UCSD-AML1 (cell line): ENCODE data around the gene TOGARAM1.
"Not testable (repeated sequence)": the region's sequence is repeated elsewhere in the genome, so short reads cannot be mapped to it uniquely, and the experiment has no call there.

Source experiments
- DNase-seq: peaks from one replicate; lab custom pipeline; 2025; ENCODE audit not compliant: unreplicated experiment; lab: John Stamatoyannopoulos, UW

Gene TOGARAM1

DNA sequence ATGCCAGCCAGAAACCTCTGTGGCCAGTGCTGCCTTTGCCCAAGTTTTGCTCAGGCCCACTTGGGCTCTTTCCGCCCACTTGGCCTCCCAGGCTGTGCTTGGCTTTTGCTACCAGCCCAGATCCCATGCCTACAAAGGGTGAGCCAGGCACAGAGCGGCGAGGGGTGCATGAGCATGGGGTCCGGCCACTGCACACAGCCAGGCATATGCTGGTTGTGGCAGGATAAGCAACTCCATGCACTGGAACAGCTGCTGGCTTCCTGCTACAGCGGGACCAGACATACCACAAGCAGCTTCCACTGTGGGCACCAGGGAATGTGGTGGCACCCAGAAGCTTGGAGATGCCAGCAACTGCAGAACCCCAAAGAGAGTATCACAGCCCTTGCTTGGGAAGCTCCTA, 76.3 kb downstream of the TOGARAM1 start:
- DNase-seq, result no peak

DNA sequence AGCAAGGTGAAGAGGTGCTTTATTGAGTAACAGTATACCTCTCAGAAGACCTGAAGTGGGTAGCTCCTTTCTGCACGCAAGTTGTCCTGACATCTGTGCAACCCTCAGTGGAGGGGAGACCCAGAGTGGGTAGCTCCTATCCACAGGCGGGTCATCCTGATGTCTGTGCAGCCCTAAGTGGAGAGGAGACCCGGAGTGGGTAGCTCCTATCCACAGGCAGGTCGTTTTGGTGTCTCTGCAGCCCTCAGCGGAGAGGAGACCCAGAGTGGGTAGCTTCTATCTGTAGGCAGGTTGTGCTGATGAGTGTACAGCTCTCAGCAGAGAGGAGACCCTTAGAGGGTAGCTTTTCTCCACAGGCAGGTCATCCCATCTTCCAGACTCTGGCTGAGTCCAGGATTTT, 76.9 kb downstream of the TOGARAM1 start:
- DNase-seq, result no peak

DNA sequence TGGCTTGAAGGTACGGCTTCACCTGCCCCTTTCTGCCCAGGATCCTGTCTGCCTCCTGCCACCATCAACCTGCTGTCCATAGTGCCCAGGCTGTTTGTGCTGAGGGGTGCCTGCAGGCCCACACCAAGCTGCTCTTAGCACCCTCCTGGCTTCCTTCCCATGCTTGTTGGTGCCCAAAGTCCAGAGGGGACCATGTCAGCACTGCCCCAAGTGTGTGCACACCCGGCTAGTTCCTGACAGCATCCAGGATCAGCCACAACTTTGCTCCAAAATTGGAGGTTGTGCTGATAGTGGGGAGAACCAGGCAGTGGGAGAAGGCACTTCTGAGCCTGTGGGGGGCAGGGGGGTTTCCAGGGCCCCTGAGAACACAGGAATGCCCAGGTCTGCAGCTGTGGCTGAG, 77.4 kb downstream of the TOGARAM1 start:
- DNase-seq, result no peak

DNA sequence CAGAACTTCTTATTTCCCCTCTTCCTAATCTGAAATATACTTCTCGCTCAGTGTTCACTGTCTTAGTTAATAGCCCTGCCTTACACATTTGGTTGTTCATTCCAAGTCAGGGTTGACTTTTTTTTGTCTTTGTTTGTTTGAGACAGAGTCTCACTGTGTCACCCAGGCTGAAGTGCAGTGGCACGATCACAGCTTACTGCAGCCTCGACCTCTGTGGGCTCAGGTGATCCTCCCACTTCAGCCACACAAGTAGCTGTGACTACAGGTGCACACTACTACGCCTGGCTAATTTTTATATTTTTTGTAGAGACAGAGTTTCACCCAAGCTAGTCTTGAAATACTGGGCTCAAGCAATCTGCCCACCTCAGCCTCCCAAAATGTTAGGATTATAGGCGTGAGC, 79.7 kb downstream of the TOGARAM1 start:
- no peak for DNase-seq

DNA sequence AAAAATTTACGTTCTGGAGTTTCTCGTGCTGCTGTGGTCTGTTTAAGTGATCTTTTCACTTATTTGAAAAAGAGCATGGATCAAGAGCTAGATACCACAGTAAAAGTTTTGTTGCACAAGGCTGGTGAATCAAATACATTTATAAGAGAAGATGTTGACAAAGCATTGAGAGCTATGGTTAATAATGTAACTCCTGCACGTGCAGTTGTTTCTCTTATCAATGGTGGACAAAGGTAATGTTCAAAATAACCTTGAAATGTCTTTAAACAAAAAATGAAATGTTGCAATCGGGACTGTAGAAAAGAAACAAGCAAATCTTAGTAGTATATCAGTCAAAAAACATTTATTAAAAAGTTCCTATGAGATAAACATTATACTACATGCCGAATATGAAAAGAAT, 82.6 kb downstream of the TOGARAM1 start:
- DNase-seq, result no peak

DNA sequence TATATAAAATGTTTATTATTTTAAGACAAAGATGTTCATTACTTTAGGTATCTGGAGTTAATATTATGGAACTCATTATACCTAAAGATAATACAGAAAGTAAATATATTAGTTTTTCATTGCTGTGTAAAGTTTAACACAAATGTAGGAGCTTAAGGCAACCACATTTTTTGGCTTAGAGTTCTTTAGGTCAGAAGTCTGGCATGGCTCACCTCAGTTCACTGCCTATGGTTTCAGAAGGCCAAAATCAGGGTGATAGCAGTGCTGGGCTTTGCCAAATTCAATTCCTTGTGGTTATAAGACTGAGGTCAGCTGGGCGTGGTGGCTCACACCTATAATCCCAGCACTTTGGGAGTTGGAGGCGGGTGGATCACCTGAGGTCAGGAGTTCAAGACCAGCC, 86.4 kb downstream of the TOGARAM1 start:
- DNase-seq, result no peak

DNA sequence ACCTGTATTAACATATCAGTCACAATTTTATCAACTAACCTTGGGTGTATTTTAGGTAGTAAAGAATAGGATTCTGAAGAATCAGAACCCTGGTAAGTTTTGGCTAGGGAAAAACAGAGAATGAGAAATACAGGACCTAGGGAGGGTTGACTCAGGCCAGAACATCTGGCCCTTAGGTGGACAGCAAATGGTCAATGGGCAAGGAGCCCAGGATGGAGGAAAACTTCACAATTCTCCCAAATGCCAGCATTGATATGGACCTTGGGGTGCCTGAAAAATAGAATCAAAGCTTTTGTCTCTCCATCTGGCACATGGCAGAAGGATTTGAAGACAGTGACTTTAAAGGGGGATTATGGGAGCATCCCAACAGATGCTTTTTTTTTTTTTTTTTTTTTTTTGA, 89.2 kb downstream of the TOGARAM1 start:
- no peak for DNase-seq

DNA sequence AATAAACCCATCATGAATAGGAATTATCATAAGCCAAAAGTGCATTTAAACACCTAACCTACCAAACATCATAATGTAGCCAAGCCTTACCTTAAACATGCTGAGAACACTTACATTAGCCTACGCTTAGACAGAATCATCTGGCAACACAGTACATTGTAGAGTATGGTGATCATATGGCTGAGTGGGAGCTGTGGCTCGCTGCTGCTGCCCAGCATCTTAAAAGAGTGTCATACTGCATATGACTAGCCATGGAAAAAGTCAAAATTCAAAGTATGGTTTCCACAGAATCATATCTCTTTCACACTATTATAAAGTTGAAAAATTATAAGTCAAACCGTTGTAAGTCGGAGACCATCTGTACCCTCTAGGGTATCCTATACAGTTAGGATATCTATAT, 89.9 kb downstream of the TOGARAM1 start:
- DNase-seq, result no peak

DNA sequence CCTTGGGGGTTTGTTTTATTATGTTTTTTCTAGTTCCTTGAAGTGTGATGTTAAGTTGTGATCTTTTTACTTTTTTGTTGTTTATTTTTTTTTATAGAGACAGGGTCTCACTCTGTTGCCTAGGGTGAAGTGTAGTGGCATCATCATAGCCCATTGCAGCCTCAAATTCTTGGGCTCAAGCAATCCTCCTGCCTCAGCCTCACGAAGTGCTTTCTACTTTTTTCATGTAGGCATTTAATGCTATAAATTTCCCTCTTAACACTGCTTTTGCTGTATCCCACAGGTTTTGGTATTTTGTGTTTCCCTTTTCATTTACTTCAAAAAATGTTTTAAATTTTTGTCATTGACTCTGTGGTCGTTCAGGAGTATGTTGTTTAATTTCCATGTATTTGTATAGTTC, 95.4 kb downstream of the TOGARAM1 start:
- DNase-seq, result no peak

DNA sequence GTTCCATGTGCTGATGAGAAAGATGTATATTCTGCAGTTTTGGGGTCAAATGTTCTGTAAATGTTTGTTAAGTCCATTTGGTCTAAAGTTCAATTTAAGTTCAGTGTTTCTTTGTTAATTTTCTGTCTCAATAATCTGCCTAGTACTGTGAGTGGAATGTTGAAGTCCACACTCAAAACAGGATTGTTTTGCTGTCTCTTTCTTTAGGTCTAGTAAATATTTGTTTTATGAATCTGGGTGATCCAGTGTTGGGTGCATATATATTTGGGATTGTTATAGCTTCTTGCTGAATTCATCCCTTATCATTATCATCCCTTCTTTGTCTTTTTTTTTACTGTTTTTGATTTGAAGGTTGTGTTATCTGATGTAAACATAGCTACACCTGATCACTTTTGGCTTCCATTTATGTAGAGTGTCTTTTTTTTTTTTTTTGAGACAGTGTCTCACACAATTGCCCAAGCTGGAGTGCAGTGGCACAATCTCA, 95.9 kb downstream of the TOGARAM1 start:
- DNase-seq, result no peak

DNA sequence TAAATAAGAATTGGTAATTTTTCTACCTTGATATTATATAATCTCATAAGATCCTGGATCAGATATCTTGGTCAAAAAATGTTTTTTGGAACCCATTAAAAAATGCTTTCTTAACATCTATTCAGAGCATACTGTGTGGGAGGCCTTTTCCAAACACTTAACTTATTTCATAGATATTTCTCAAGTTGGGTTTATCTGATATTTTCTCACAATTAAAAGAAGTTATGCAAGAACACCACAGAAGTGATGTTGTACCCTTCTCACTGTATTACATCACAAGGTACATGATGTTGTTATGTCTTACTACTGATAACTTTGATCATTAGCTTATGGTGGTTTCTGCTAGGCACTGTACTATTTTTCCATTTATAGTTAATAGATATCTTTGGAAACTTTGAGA, 98.6 kb downstream of the TOGARAM1 start:
- DNase-seq, result no peak

DNA sequence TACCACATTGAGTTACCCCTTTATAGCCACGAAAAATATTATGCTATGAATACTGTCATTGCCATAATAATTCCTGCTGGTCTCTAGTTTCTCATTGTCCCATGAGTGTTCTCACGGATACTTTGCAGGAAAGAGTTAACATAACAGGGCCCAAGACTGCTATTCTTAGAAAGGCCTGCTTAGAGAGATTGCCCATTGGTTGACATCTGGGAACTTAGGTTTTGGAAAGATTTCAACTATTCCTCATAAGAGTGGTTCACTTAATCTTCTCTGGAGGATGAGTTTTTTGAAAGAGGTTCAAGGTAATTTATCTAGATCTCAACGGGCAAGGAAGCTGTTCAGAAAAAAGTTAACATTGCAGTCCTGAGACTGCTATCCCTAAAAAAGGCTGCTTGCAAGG, 103.5 kb downstream of the TOGARAM1 start:
- no peak for DNase-seq

DNA sequence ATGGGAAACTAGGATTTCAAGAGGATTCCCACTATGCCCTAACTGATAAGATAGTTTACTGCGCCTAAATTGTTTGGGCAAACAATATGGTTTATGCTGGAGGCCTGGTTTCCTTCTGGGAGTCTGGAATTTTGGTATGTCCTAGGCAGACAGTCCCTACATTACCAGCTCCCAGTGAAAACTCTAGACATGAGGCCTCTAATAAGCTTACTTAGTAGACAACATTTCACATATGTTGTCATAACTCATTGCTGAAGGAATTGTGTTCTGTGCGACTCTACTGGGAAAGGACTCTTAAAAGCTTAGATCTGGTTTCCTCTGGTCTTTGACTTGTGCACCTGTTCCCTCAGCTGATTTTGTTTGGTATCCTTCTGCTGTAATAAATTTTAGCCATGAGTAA, 104.0 kb downstream of the TOGARAM1 start:
- DNase-seq, result no peak

DNA sequence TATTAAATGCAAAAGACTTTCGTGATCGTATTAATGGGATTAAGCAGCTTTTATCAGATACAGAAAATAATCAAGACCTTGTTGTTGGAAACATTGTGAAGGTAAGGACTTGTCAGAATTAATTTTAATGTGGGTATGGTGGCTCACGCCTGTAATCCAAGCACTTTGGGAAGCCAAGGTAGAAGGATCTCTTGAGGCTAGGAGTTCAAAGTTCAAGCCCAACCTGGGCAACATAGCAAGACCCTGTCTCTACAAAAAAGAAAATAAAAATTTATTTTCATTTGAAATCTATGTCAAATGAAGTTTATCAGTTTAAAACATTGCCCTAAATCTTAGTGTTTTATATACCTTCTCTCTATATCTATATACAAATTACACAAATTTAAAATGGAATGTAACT, 104.7 kb downstream of the TOGARAM1 start:
- no peak for DNase-seq

DNA sequence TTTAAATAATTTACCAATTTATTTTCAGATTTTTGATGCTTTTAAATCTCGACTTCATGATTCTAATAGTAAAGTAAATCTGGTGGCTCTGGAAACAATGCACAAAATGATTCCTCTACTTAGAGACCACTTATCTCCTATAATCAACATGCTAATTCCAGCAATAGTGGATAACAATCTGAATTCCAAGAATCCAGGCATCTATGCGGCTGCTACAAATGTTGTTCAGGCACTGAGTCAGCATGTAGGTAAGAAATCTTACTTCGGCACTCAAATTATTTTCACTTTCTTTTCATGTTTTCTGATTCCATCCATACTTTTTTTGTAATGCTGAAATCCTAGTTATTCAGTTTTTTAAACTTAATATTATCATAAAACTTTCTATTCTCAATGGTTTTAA, 106.4 kb downstream of the TOGARAM1 start:
- DNase-seq, result no peak

DNA sequence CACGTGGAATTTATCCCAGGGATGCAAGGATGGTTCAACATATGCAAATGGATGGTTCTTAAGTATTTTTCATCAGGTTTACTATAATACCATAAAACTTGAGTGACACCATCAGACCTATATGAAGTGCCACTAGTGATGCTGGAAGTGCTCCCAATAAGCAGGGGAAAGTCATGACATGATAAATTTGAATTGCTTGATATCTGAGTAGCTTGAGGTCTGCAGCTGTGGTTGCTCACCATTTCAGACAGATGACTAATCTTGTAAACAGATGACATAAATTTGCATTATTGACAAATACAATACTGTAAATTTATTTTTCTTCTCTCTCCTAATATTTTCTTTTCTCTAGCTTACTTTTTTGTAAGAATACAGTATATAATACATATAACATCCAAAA, 108.2 kb downstream of the TOGARAM1 start:
- DNase-seq, result no peak

DNA sequence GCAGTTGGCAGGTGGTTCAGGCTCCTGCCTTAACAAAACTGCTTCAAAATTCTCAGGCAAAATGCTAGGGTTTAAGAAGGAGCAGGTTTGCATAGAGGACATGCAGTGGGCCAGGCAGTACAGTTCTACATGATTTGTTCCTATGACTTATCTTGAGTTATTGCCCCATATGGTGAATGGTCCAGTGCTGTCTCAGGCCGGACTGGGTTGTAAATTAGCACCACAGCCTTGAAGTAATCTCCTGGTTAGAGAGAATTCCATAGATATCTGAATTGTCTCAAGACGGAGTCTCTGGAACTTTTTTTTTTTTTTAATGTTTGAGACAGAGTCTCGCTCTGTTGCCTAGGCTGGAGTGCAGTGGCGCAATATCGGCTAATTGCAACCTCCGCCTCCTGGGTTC, 110.1 kb downstream of the TOGARAM1 start:
- no peak for DNase-seq

DNA sequence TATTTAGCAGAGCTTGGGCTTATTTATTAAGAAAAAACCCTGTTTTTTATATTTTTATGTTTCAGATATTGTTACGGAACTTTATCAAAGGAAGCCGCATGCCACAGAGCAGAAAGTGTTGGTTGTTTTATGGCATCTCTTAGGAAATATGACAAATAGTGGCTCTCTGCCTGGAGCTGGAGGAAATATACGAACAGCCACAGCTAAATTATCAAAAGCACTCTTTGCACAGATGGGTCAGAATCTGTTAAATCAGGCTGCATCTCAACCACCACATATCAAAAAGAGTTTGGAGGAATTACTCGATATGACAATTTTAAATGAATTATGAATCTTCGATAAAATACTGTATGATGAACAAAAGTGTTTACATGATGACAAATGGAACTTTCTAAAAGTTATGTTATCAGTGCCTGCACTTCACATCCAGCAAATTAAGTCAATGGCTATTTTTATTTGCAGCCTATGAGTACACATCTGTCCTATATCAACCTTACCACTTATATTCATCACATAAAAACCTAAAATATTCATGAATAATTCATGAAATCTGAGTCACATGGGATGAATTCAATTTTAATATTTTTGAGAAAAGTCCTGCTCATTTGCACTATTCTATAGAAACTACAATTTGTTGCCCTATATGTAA, 111.4 kb downstream of the TOGARAM1 start:
- DNase-seq, result no peak

DNA sequence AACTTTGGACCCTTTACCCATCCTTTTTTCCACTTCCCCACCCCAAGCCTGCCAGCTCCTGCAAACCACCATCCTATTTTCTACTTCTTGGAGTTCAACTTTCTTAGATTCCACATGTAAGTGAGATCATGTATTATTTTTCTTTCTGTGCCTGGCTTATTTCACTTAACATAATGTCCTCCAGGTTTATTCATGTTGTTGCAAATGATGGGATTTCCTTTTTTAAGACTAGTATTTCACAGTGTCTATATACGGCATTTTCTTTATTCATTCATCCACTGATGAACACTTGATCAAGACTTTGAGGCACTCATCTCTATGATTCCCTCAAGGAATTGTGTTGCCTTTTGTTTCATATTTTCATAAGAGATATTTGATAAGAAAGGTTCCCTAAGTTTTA, 116.3 kb downstream of the TOGARAM1 start:
- DNase-seq, result no peak

DNA sequence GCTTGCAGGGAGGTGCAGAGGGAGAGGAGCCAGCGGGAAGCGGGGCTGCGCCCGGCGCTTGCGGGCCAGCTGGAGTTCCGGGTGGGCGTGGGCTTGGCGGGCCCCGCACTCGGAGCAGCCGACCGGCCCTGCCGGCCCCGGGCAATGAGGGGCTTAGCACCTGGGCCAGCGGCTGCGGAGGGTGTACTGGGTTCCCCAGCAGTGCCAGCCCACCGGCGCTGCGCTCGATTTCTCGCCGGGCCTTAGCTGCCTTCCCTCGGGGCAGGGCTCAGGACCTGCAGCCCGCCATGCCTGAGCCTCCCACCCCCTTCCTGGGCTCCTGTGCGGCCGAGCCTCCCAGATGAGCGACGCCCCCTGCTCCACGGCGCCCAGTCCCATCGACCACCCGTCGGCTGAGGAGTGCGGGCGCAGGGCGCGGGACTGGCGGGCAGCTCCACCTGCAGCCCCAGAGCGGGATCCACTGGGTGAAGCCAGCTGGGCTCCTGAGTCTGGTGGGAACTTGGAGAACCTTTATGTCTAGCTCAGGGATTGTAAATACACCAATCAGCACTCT, 118.5 kb downstream of the TOGARAM1 start:
- not testable (repeated sequence) for DNase-seq

DNA sequence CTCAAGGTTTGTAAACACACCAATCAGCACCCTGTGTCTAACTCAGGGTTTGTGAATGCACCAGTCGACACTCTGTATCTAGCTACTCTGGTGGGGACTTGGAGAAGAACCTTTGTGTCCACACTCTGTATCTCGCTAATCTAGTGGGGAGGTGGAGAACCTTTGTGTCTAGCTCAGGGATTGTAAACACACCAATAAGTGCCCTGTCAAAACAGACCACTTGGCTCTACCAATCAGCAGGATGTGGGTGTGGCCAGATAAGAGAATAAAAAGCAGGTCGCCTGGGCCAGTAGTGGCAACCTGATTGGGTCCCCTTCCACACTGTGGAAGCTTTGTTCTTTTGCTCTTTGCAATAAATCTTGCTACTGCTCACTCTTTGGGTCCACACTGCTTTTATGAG, 119.1 kb downstream of the TOGARAM1 start:
- not testable (repeated sequence) for DNase-seq

DNA sequence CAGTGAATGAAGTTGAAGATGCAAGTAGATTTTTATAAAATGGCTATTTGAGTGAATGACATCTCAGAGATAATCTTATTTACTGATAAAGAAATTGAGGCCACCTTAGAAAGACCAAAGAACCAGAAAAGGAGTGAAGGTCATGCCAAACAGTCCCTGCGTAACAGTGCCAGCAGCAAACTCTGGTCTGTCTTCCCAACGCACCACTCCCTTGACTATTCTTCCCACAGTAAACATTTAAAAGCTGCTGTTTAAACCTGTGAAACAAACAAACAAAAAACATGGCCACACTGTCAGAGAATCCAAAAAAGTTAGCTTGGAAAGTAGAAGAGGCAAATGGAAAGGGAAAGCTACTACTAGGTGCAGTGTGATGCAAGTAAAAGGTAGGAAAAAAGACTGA, 120.4 kb downstream of the TOGARAM1 start:
- no peak for DNase-seq

DNA sequence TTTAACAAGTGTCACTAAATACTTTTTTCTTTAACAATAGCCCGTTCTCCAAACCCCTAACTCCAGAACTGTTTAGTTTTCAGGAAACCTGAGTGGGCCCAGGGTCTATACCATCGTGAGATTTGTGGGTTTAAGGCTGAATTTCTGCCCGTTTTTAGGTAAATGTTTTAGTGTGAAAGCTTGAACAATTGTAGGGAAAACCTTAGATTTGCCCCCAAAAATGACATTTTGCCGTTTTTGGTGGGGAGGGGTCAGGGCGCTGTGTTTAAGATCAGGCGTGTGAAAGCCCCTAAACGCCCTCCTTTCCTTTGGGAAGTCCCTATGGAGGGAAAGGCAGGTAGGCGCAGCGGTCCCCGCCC, 121.6 kb downstream of the TOGARAM1 start:
- no peak for DNase-seq
